ENCODE data around the gene CCDC200.

DNA sequence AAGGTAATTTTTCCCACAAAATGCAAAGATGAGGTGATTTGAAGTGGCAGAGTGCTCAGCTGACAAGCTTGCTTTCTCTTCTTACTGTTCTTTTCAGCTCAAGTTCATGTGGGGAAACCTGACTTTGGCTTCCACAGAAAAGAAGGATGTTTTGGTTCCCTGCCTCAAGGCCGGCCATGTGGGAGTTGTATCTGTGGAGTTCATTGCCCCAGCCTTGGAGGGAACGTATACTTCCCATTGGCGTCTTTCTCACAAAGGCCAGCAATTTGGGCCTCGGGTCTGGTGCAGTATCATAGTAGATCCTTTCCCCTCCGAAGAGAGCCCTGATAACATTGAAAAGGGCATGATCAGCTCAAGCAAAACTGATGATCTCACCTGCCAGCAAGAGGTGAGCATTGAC is 35.2 kb downstream of the CCDC200 start:
- TF ChIP-seq TARDBP (IDR thresholded peaks at IDR 0.05) (no peak), ARNT (IDR thresholded peaks at IDR 0.05) (no peak), ELF4 (IDR thresholded peaks at IDR 0.05) (no peak), SUZ12 (IDR thresholded peaks at IDR 0.05) (no peak)
- TF ChIP-seq, protein P1, sequence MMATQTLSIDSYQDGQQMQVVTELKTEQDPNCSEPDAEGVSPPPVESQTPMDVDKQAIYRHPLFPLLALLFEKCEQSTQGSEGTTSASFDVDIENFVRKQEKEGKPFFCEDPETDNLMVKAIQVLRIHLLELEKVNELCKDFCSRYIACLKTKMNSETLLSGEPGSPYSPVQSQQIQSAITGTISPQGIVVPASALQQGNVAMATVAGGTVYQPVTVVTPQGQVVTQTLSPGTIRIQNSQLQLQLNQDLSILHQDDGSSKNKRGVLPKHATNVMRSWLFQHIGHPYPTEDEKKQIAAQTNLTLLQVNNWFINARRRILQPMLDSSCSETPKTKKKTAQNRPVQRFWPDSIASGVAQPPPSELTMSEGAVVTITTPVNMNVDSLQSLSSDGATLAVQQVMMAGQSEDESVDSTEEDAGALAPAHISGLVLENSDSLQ (IDR thresholded peaks at IDR 0.05): no peak
